Esophagus squamous epithelium (tissue), 5 donors: ENCODE measurements around the gene TSHZ2. TPM values are rescaled to one million over a fixed set of nuclear protein-coding genes. Genes with fewer than 3 reads are reported as not detected.
"Not testable (repeated sequence)": the region's sequence is repeated elsewhere in the genome, so short reads cannot be mapped to it uniquely, and the experiment has no call there.

Experiments used
- DNase-seq: peaks from one replicate; lab custom pipeline; 2025; lab: John Stamatoyannopoulos, UW
- H3K27ac ChIP-seq, 4 donors: fragments of 200-600 bp; sonication (generic); one replicate each; pipeline ENCODE4 v1.5.1; 2016 to 2019; ENCODE audit warnings: mild to moderate bottlenecking in 1 of 4
- H3K27me3 ChIP-seq, 4 donors: fragments of 200-600 bp; sonication (generic); 1 replicate in 3 of 4; 2 replicates in 1 of 4; pipeline versions ENCODE4 v1.5.1 to v1.6.0; 2017 to 2021; ENCODE audit warnings: antibody characterized with exemption in 1 of 4
- H3K36me3 ChIP-seq, 3 donors: fragments of 200-600 bp; sonication (generic); one replicate each; pipeline ENCODE4 v1.5.1; 2016 to 2019
- H3K4me1 ChIP-seq, 3 donors: fragments of 200-600 bp; sonication (generic); one replicate each; pipeline ENCODE4 v1.5.1; 2017 to 2019
- H3K4me3 ChIP-seq, 4 donors: fragments of 200-600 bp; sonication (generic); 1 replicate in 3 of 4; 2 replicates in 1 of 4; pipeline ENCODE4 v1.5.1; 2016 to 2019; ENCODE audit warnings: mild to moderate bottlenecking in 2 of 4, moderate library complexity in 1 of 4
- H3K9me3 ChIP-seq, 3 donors: fragments of 200-600 bp; sonication (generic); one replicate each; pipeline ENCODE4 v1.5.1; 2016 to 2019
- CTCF ChIP-seq, 6 experiments: fragments of 450-650 bp in 4 of 6; fragments of 200-600 bp in 2 of 6; sonication (generic) in 2 of 6; IDR thresholded peaks; one replicate each; pipeline ENCODE4 v1.5.1; 2016 to 2019; ENCODE audit warnings: antibody characterized with exemption in 6 of 6, mild to moderate bottlenecking in 4 of 6, moderate library complexity in 4 of 6
- POLR2A ChIP-seq, 4 donors: fragments of 450-650 bp; IDR thresholded peaks; one replicate each; pipeline ENCODE4 v1.6.1; 2017; ENCODE audit warnings: antibody characterized with exemption in 4 of 4, mild to moderate bottlenecking in 4 of 4, moderate library complexity in 3 of 4
- WGBS, 2 donors: methylation state at CpG; one replicate each; pipeline ENCODE4 v1.1.5; 2018; 5-methylcytosine and 5-hydroxymethylcytosine counted together
- intact Hi-C: fragments of 100-400 bp; cut with DNase I; formaldehyde crosslinking; loops from one replicate; pipeline ENCODE4 v1.15.0; 2022
- total RNA-seq, 4 donors: library from RNA; depleted of rRNA; stranded (reverse); fragments of >200 nt; gene quantifications; one replicate each; pipeline ENCODE4 v1.1.0, GENCODE V29; 2016
- donor health status: DM: yes; HTN: yes; CAD: no.

TSHZ2 gene
- total RNA-seq, 4 donors from 2014 or later = 4.7 to 22.0 (median 12.9) TPM

- TF ChIP-seq CTCF (IDR thresholded peaks at IDR 0.05) (no peak), POLR2A (IDR thresholded peaks at IDR 0.05) (no peak)
- DNase-seq = no peak
- WGBS, 2 donors = 93 to 100% methylated on average over 2 of the region's 2 CpGs
Measured at GRCh38 chr20:53365539-53366075, 393.4 kb downstream of the TSHZ2 start.

GRCh38 chr20:53366928-53367327, 394.8 kb downstream of the TSHZ2 start:
- WGBS, 2 donors = 67 to 86% methylated on average over 6 to 8 of the region's 8 CpGs
- H3K4me3 ChIP-seq, H3K9me3 ChIP-seq, H3K27me3 ChIP-seq, H3K36me3 ChIP-seq, DNase-seq, H3K27ac ChIP-seq, intact Hi-C loops: not testable (repeated sequence)
- peaks cover 0 to 17% (median 0%) of the 10 kb centered on the region in 3 donors for H3K4me1 ChIP-seq

More at GRCh38 chr20:53365539-53366075, 393.4 kb downstream of the TSHZ2 start:
- Histone ChIP-seq H3K36me3 (no peaks in the 10 kb centered on the region), H3K4me3 (no peak overlapping the region), H3K27me3 (no peaks in the 10 kb centered on the region), H3K27ac (no peak overlapping the region), H3K9me3 (no peaks in the 10 kb centered on the region), H3K4me1 (peaks cover 0 to 17% (median 0%) of the 10 kb centered on the region in 3 donors)
- intact Hi-C loops = no loop called here

GRCh38 chr20:53369871-53370270, 397.7 kb downstream of the TSHZ2 start:
- WGBS, 2 donors = 94 to 96% methylated on average over 7 of the region's 7 CpGs
- intact Hi-C loops = no loop called here
- H3K4me1 ChIP-seq = peaks cover 0 to 10% (median 0%) of the 10 kb centered on the region in 3 donors
- H3K9me3 ChIP-seq = no peaks in the 10 kb centered on the region
- no peak for TF ChIP-seq POLR2A (IDR thresholded peaks at IDR 0.05)
- no peaks in the 10 kb centered on the region for H3K36me3 ChIP-seq
- H3K27ac ChIP-seq = no peak overlapping the region
- DNase-seq = no peak
- H3K27me3 ChIP-seq = no peaks in the 10 kb centered on the region
- no peak overlapping the region for H3K4me3 ChIP-seq

GRCh38 chr20:53370345-53370961, 398.3 kb downstream of the TSHZ2 start:
- Histone ChIP-seq H3K4me1 (peaks cover 0 to 6% (median 0%) of the 10 kb centered on the region in 3 donors), H3K27me3 (no peaks in the 10 kb centered on the region), H3K4me3 (no peak overlapping the region), H3K27ac (no peak overlapping the region), H3K36me3 (no peaks in the 10 kb centered on the region), H3K9me3 (no peaks in the 10 kb centered on the region)
- TF ChIP-seq CTCF (IDR thresholded peaks at IDR 0.05) (no peak), POLR2A (IDR thresholded peaks at IDR 0.05) (no peak)
- intact Hi-C loops = no loop called here
- WGBS, 2 donors = 81 to 84% methylated on average over 13 of the region's 13 CpGs
- no peak for DNase-seq

GRCh38 chr20:53371216-53371615, 399.1 kb downstream of the TSHZ2 start:
- intact Hi-C loops = no loop called here
- H3K27ac ChIP-seq = no peak overlapping the region
- no peaks in the 10 kb centered on the region for H3K9me3 ChIP-seq
- TF ChIP-seq POLR2A (IDR thresholded peaks at IDR 0.05) (no peak), CTCF (IDR thresholded peaks at IDR 0.05) (no peak)
- H3K36me3 ChIP-seq = no peaks in the 10 kb centered on the region
- no peaks in the 10 kb centered on the region for H3K4me1 ChIP-seq
- H3K4me3 ChIP-seq = no peak overlapping the region
- 77 to 88% methylated on average over 4 of the region's 4 CpGs for WGBS, 2 donors
- no peaks in the 10 kb centered on the region for H3K27me3 ChIP-seq
- no peak for DNase-seq

GRCh38 chr20:53376021-53376420, 403.9 kb downstream of the TSHZ2 start:
- TF ChIP-seq CTCF (IDR thresholded peaks at IDR 0.05) (no peak), POLR2A (IDR thresholded peaks at IDR 0.05) (no peak)
- no peaks in the 10 kb centered on the region for H3K9me3 ChIP-seq
- DNase-seq = no peak
- no peaks in the 10 kb centered on the region for H3K36me3 ChIP-seq
- no peak overlapping the region for H3K27ac ChIP-seq
- H3K27me3 ChIP-seq = no peaks in the 10 kb centered on the region
- H3K4me1 ChIP-seq = peaks cover 0 to 18% (median 0%) of the 10 kb centered on the region in 3 donors
- intact Hi-C loops = no loop called here
- no peak overlapping the region for H3K4me3 ChIP-seq
- WGBS, 2 donors = 89 to 92% methylated on average over 2 of the region's 2 CpGs
